ENCODE results near the gene CLTB.
"Not testable (repeated sequence)": the region's sequence is repeated elsewhere in the genome, so short reads cannot be mapped to it uniquely, and the experiment has no call there.

CLTB gene

GRCh38 chr5:176427971-176428370 lies 11.6 kb upstream of the CLTB start:
- no peak for DNase-seq (ENCODE audit: low read depth)

DNA sequence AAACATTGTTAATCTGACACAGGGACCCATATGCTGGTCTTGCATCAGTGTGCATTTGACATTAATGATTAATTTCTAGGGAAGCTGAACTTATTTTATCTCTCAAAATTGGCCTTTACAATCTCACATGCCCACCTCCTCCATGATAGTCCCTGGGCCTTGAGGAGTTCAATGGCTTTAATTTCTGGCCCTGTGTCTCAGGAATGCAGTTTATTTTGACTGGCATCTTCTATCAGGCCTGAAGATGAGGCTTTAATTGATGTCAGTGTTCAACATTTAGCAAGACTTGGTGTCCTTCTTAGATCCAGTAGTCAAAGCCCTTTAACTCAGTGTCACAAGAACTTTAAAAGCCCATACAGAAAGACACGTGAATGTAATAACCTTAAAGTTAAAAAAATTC lies 10.5 kb upstream of the CLTB start:
- no peak for DNase-seq (ENCODE audit: low read depth)

DNA sequence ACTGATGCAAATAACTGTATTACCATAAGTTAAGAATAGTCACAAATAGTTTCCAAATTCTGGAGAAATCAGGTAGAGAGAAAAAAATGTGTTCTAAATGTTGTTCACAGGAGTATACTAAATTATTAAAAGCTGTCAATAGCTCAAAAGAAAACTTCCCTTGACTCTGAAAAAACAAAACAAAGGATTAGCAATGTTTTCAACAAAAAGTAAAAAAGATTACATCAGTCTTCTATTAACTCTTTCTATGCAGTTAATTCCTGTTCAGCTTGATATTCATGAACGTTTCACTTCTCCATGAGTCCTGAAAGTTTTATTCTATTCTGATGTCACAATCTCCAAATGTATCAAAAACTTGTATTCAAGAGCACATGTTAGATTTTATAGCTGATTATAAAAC lies 9.5 kb upstream of the CLTB start:
- no peak for DNase-seq (ENCODE audit: low read depth)

DNA sequence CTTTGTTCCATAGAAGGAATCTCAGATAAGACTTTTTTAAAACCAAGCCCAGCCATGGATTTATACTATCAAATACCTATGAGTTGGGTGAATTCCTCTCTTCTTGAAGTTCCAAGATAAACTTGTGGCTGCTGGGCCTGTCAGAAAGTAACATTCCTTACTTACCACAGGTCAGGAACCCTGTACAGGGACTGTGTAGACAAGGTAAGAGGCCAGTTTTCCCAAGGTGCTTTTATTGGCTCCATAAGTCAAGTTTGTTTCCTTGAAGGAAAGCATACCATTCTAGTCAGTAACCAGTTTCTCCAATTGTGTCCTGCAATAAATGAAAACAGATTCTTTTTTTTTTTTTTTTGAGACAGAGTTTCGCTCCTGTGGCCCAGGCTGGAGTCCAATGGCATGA lies 8.8 kb upstream of the CLTB start:
- DNase-seq (ENCODE audit: low read depth) = no peak

GRCh38 chr5:176424181-176424580 lies 7.8 kb upstream of the CLTB start:
- no peak for DNase-seq (ENCODE audit: low read depth)

DNA sequence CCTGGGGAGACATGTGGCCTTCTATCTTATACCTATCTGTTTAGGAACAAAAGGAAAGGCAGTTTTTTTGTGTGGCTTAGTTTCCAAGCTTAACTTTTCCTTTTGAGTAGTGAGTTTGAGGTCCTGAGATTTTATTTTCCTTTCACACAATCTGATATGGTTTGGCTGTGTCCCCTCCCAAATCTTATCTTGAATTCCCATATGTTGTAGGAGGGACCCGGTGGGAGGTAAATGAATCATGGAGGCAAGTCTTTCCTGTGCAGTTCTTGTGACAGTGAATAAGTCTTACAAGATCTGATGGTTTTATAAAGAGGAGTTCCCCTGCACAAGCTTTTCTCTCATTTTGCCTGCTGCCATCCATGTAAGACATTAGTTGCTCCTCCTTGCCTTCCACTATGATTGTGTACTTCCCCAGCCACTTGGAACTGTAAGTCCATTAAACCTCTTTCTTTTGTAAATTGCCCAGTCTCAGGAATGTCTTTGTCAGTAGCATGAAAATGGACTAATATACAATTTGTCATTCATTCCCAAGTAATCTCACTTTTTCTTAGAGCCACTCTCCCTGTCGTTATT lies 4.7 kb upstream of the CLTB start:
- no peak for DNase-seq (ENCODE audit: low read depth)

GRCh38 chr5:176420086-176420485 lies 3.7 kb upstream of the CLTB start:
- no peak for DNase-seq (ENCODE audit: low read depth)

DNA sequence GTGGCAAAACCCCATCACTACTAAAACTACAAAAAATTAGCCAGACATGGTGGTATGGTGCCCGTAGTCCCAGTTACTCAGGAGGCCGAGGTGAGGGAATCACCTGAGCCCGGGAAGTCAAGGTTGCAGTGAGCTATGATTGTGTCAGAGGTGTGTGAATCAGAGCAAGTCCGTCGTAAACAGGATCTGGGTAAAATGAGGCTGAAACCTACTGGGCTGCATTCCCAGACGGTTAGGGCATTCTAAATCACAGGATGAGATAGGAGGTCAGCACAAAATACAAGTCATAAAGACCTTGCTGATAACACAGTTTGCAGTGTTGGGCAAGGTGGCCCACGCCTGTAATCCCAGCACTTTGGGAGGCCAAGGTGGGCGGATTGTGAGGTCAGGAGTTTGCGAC lies 1.9 kb upstream of the CLTB start:
- DNase-seq (ENCODE audit: low read depth) = no peak

GRCh38 chr5:176416965-176417364 lies 626 bp upstream of the CLTB start:
- no peak for DNase-seq (ENCODE audit: low read depth)

DNA sequence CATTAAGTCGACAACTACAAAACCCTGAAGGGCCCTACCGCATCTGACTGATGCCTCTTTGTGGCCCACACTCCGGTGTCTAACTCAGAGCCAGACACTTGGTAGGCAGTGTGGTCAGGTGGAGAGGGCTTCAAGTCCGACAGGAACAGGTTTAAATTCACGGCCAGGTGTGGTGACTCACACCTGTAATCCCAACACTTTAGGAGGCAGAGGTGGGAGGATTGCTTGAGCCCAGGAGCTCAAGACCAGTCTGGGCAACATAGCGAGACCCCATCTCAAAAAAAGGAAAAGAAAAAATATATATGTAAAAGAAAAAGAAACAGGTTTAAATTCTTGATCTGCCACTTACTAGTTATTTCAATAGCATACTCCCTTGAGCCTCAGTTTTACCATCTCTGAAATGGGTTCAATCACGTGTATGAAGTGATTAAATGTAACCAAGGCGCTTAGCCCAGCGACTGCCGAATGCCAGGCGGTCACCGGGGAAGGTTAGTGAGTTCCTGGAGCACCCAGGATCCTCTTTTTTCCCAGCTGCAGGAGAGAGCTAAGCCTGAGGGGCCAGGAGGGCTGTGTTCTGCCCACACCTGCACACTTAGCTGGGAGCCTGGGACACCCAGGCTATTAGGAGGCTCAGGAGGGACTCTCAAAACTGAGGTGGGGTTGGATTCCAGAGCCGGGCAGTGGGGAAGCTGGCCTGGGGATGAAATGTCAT lies 943 bp downstream of the CLTB start:
- DNase-seq (ENCODE audit: low read depth) = no peak

DNA sequence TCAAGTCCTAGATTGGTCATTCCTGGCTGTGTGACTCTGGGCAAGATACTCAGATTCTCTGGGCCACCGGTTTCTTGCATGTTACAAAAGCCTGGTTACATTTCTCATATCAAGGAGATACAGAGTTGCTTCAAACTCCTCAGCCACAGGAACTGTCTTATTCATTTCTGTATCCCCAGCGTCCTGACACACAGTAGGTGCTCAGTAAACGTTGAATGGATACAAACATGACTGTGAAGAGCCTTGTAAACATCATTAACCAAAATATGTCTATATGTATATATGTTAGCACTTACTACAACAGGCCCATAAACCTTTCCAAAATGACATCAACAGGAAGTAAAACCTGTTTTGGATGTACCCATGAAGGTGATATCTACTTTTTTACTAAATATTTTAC lies 1.6 kb downstream of the CLTB start:
- DNase-seq (ENCODE audit: low read depth) = no peak

GRCh38 chr5:176413709-176414191 lies 2.6 kb downstream of the CLTB start:
- no peak for DNase-seq (ENCODE audit: low read depth)

DNA sequence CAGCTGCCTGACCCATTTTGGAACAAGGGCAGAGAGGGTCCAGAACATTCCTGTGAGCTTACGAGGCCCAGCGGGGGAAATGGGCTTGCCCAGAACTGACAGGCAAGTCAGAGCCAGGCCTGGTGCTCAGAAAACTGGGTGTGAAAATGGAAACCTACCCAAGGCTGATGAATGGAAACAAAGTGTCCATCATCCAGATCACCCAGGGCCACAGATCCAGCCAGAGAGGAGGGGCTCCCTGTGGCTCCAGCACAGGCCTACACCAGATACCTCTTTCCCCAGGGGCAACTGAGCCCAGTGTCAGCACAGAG lies 3.1 kb downstream of the CLTB start:
- DNase-seq (ENCODE audit: low read depth) = no peak

DNA sequence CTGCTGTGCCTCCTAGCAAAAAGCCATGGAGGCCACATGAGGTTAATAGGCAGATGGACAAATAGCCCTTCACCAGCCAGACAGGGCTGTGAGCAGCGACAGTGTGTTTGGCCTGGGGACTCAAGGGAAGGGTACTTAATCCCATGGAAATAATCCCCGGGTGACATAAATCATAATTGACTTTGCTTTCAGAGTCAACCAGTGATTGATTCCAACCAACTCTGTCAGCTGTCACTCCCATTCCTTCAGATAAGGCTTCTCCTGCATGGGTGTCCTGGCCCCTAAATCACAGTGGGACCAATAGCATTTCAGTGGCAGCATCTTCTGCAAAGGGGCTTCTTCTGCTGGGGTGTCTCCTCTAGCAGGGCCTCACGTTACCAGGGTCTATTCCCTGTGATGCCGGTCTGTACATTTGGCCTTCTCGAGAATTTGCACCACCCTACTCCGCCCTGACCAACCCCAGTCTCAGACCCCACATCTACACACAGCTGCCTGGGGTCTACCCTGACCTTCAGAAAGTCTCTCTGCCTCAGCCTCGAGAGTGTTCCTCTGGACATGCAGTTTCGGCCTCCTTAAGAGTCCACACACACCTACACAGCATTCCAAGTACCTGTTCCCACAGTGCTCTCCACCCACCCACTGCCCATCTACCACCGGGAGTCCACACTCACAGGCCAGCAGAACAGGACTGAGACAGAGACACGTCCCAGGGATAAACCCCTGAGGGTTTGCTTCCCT lies 3.7 kb downstream of the CLTB start:
- no peak for DNase-seq (ENCODE audit: low read depth)

DNA sequence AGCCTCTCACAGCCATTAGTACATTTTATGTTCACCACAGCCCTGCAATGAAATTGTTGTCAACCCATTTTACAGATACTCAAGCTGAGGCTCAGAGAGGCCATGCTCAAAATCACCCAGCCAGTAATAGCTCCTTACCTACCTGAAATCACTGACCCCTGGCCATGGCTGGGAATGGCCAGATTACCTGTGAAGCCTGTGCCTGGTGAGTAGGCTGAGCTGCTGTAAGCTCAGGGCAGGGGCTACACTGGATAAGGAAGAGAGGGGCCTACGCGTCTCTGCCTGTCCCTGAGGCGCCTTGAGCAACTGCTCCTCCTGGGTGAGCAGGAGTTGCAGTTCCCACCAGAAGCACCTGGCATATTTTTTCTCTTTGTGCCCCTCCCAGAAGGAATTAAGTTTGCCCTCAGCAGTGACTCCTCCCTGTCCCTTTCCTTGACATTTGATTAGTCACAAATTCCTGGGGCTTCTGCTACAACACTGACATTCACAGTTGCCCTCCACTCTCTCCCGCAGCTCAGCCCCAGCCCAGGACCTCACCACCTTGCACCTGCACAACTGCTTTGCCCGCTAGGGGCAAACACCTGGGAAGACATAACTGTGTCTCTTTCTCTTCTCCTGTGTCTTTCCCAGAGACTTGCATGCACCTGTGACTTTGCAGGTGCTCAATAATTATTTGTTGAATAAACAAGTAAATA lies 5.7 kb downstream of the CLTB start:
- no peak for DNase-seq (ENCODE audit: low read depth)

DNA sequence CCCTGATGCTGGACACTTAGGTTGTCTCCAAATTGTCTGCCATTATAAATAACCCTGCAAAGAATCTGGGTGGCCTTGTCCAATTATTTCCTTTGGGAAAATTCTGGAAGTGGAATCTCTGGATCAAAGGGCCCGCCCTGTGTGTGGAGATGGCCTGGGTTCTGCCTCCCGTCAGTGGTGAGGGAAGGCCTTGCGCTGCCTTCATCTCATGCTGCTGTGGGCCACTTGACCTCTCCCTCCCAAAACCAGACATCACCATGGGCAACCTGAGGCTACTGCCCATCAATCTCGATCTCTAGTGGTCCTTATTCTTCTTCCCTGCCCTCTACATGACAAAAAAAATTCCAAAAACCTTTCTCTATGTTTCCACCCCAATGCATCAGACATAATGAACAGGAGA lies 6.6 kb downstream of the CLTB start:
- no peak for DNase-seq (ENCODE audit: low read depth)

DNA sequence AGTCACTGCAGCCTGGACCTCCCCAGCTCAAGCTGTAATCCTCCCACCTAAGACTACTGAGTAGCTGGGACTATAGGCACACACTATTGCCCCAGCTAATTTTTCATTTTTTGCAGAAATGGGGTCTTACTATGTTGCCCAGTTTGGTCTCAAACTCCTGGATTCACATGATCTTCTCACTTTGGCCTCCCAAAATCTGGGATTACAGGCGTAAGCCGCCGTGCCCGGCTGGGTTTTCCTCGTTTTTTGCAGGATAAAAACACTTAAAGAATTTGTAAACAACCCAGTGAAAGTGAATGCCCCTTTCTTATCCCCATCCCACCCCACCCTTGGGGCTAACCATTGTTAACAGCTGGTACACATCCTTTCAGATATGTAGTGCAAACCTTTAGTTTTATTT lies 7.7 kb downstream of the CLTB start:
- no peak for DNase-seq (ENCODE audit: low read depth)

DNA sequence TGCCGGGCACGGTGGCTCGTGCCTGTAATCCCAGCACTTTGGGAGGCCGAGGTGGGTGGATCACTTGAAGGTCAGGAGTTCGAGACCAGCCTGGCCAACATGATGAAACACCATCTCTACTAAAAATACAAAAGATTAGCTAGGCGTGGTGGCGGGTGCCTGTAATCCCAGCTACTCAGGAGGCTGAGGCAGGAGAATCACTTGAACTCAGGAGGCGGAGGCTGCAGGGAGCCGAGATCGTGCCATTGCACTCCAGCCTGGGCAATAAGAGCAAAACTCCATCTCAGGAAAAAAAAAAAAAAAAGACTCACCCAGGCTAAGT lies 8.1 kb downstream of the CLTB start:
- DNase-seq (ENCODE audit: low read depth) = not testable (repeated sequence)

DNA sequence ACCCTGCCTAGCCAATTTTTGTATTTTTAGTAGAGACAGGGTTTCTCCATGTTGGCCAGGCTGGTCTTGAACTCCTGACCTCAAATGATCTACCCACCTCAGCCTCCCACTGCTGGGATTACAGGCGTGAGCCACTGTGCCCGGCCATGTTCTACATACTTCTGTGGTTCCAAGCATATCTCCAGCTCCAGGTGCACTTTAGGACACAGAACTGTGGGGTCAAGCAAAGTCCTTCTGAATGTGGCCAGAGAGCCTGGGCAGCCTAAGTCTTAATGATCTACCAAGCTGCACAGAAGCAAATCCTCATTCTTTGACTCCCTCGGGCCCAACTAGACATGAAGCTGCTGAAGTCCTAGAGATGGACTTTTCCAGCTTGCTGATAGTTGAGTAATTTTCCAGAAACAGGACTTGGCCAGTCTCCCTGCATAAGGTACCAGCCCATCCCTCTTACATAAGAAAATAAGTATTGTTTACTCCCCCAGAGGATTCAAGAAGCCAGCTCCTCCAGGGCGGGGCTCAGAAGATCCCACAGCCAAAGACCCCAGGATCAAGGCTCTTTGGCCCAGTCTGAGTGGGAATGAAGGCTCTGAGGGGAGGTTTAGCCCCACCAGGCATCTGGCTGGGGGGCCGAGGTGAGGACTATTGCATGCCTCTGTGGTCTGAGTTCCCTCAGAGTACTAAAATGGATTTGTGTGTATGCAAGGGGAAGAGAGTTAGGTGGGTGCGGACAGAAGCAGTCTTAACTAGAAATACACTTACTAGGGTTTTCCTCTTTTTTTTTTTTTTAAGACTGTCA lies 8.7 kb downstream of the CLTB start:
- no peak for DNase-seq (ENCODE audit: low read depth)

GRCh38 chr5:176406436-176407052 lies 9.8 kb downstream of the CLTB start:
- DNase-seq (ENCODE audit: low read depth) = no peak

DNA sequence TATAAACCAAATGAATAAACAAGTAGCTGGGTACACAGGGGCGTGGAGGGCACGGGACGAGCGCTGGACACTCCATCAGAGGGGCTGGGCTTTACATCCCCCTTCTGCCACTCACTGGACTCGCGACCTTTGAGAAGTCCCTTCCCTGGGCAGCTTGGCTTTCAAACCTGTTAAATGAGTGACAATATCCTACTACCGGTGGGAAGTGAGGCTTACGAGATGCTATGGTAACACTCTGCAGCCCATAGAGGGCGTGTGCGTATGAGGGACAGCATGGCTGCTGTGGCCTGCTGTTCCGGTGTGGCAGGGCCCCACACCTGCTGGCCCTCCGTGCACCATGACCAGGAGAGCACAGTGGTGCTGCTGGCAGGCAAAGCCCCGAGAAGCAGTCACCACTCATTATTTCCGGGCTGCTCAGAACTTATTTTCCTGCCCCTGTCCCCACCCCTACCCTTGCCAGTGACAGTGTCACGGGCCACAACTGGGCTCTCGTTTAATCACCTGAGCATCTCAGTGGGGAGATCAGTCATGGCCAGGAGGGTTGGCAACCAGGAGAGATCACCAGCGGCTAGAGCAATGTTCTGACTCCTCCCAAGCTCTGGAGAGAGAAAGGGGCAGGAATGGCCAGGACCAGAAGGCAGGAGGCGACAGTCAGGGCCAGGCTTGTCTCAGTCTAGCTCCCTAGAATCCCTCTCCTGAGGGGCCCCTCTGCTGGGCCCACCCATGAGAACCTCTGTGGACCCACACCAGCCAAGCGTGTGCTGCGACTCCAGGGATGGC lies 10.5 kb downstream of the CLTB start:
- no peak for DNase-seq (ENCODE audit: low read depth)
